A549 (cell line): ENCODE results near the gene ERGIC1. TPM values are rescaled to one million over a fixed set of nuclear protein-coding genes. Genes with fewer than 3 reads are reported as not detected.
A peak's percentile ranks its signal among the peaks of the same experiment; 100 is the strongest.

Source experiments
- BHLHE40 ChIP-seq: IDR thresholded peaks from 2 replicates; pipeline ENCODE4 v1.6.1; 2012; ENCODE audit warnings: low read depth, low read length, inconsistent platforms
- CBX2 ChIP-seq: fragments of 200-600 bp; sonication (generic); IDR thresholded peaks from 2 replicates; pipeline ENCODE4 v1.6.1; 2016; ENCODE audit warnings: low read depth, mild to moderate bottlenecking, borderline replicate concordance
- CHD2 ChIP-seq: fragments of 150-350 bp; IDR thresholded peaks from 2 replicates; pipeline ENCODE4 v1.6.1; 2014; ENCODE audit warnings: low read length; ENCODE audit not compliant: partially characterized antibody
- CHD4 ChIP-seq: fragments of 200-600 bp; sonication (generic); IDR thresholded peaks from 2 replicates; pipeline ENCODE4 v1.6.1; 2016; ENCODE audit warnings: antibody characterized with exemption, mild to moderate bottlenecking, borderline replicate concordance
- EHF ChIP-seq: fragments of 250-450 bp; sonication (Bioruptor Pico); IDR thresholded peaks from 2 replicates; pipeline ENCODE4 v1.5.0; 2020; ENCODE audit warnings: mild to moderate bottlenecking
- FOSB ChIP-seq: fragments of 250-450 bp; sonication (Bioruptor Pico); IDR thresholded peaks from 2 replicates; pipeline ENCODE4 v1.5.0; 2020; ENCODE audit warnings: mild to moderate bottlenecking, moderate library complexity
- FOSL2 ChIP-seq, 2 experiments: fragments of 450-650 bp in 1 of 2; fragments of >200 bp in 1 of 2; sonication (Bioruptor Twin) in 1 of 2; formaldehyde crosslinking; IDR thresholded peaks; 2 replicates each; pipeline versions ENCODE4 v1.5.0 to v1.6.1; 2016 to 2020; ENCODE audit warnings: mild to moderate bottlenecking in 1 of 2, moderate library complexity in 1 of 2
- FOXS1 ChIP-seq: fragments of 250-450 bp; sonication (Bioruptor Pico); IDR thresholded peaks from 2 replicates; pipeline ENCODE4 v1.5.0; 2020; ENCODE audit warnings: mild to moderate bottlenecking, moderate library complexity
- GATA3 ChIP-seq: IDR thresholded peaks from 2 replicates; pipeline ENCODE4 v1.6.1; 2012; ENCODE audit warnings: borderline replicate concordance
- HEYL ChIP-seq: fragments of 250-450 bp; sonication (Bioruptor Pico); IDR thresholded peaks from 2 replicates; pipeline ENCODE4 v1.8.0; 2021; ENCODE audit warnings: mild to moderate bottlenecking, moderate library complexity
- HOXA7 ChIP-seq: fragments of 250-450 bp; sonication (Bioruptor Pico); IDR thresholded peaks from 2 replicates; pipeline ENCODE4 v1.5.0; 2020; ENCODE audit warnings: mild to moderate bottlenecking, moderate library complexity
- HOXB5 ChIP-seq: fragments of 250-450 bp; sonication (Bioruptor Pico); IDR thresholded peaks from 2 replicates; pipeline ENCODE4 v1.5.0; 2020; ENCODE audit warnings: mild to moderate bottlenecking, moderate library complexity
- JUN ChIP-seq, 2 experiments: fragments of >200 bp; sonication (Bioruptor Twin); formaldehyde crosslinking; IDR thresholded peaks; 2 replicates in 1 of 2; 3 replicates in 1 of 2; pipeline ENCODE4 v1.6.1; 2016 to 2017
- JUNB ChIP-seq: fragments of >200 bp; sonication (Bioruptor Twin); formaldehyde crosslinking; IDR thresholded peaks from 2 replicates; pipeline ENCODE4 v1.6.1; 2016
- KDM5A ChIP-seq: fragments of 200-600 bp; sonication (generic); IDR thresholded peaks from 2 replicates; pipeline ENCODE4 v1.6.1; 2016; ENCODE audit warnings: antibody characterized with exemption, mild to moderate bottlenecking
- MAFK ChIP-seq: fragments of 450-650 bp; IDR thresholded peaks from 2 replicates; pipeline ENCODE4 v1.6.1; 2014; ENCODE audit not compliant: partially characterized antibody
- MYC ChIP-seq: IDR thresholded peaks from 2 replicates; pipeline ENCODE4 v1.6.1; 2012; ENCODE audit warnings: mild to moderate bottlenecking, inconsistent platforms, low read length, improper control_type of control experiment, borderline replicate concordance
- NPAS2 ChIP-seq: fragments of 250-450 bp; sonication (Bioruptor Pico); IDR thresholded peaks from 2 replicates; pipeline ENCODE4 v1.8.0; 2022; ENCODE audit warnings: mild to moderate bottlenecking, moderate library complexity, borderline replicate concordance
- POLR2AphosphoS2 ChIP-seq: conservative IDR thresholded peaks from 2 replicates; pipeline ENCODE4 v1.6.1; 2012; ENCODE audit warnings: low read length, improper control_type of control experiment, inconsistent platforms
- RAD21 ChIP-seq, 2 experiments: fragments of >200 bp in 1 of 2; sonication (Bioruptor Twin) in 1 of 2; formaldehyde crosslinking in 1 of 2; IDR thresholded peaks in 1 of 2; conservative IDR thresholded peaks in 1 of 2; 2 replicates in 1 of 2; 3 replicates in 1 of 2; pipeline ENCODE4 v1.6.1; 2012 to 2018; ENCODE audit warnings: inconsistent platforms in 1 of 2
- RARB ChIP-seq: fragments of 250-450 bp; sonication (Bioruptor Pico); IDR thresholded peaks from 2 replicates; pipeline ENCODE4 v1.8.0; 2021; ENCODE audit warnings: mild to moderate bottlenecking, moderate library complexity
- RCOR1 ChIP-seq: fragments of 150-350 bp; IDR thresholded peaks from 2 replicates; pipeline ENCODE4 v1.6.1; 2014; ENCODE audit warnings: antibody characterized with exemption, low read length, low read depth
- RFX5 ChIP-seq: fragments of 450-650 bp; IDR thresholded peaks from 2 replicates; pipeline ENCODE4 v1.7.1; 2014; ENCODE audit warnings: antibody characterized with exemption, mild to moderate bottlenecking, moderate library complexity
- SMC3 ChIP-seq: fragments of >200 bp; sonication (Bioruptor Twin); formaldehyde crosslinking; IDR thresholded peaks from 3 replicates; pipeline ENCODE4 v1.6.1; 2018; ENCODE audit warnings: inconsistent platforms
- SREBF2 ChIP-seq: fragments of 450-650 bp; IDR thresholded peaks from 2 replicates; pipeline ENCODE4 v1.6.1; 2014; ENCODE audit warnings: mild to moderate bottlenecking, moderate library complexity
- TFCP2L1 ChIP-seq: fragments of 250-450 bp; sonication (Bioruptor Pico); IDR thresholded peaks from 2 replicates; pipeline ENCODE4 v1.5.0; 2021; ENCODE audit warnings: mild to moderate bottlenecking
- ZFP36 ChIP-seq: fragments of 450-650 bp; IDR thresholded peaks from 2 replicates; pipeline ENCODE4 v1.6.1; 2014; ENCODE audit warnings: borderline replicate concordance; ENCODE audit not compliant: partially characterized antibody
- ZNF302 ChIP-seq: fragments of 250-450 bp; sonication (Bioruptor Pico); IDR thresholded peaks from 2 replicates; pipeline ENCODE4 v1.9.0; 2021; ENCODE audit warnings: inconsistent platforms, mild to moderate bottlenecking, moderate library complexity
- ZSCAN20 ChIP-seq: fragments of 250-450 bp; sonication (Bioruptor Pico); IDR thresholded peaks from 2 replicates; pipeline ENCODE4 v1.8.0; 2022; ENCODE audit warnings: mild to moderate bottlenecking, moderate library complexity
- polyA plus RNA-seq, 4 experiments: library from polyadenylated mRNA; depleted of rRNA in 3 of 4; stranded (reverse); fragments of >200 nt; fragmentation: RNase III in 1 of 4; extraction: RNeasy Plus Mini Kit Qiagen cat#74134 plus additional on column Dnase treatment in 1 of 4; gene quantifications; 2 replicates in 3 of 4; 3 replicates in 1 of 4; pipeline ENCODE4 v1.2.3, GENCODE V29; 2011 to 2017
- TF ChIP-seq, protein P1 (sequence below): IDR thresholded peaks from 2 replicates; pipeline ENCODE4 v1.6.1; 2012; ENCODE audit warnings: low read depth, borderline replicate concordance
- TF ChIP-seq, protein P2 (sequence below): fragments of 250-450 bp; sonication (Bioruptor Pico); IDR thresholded peaks from 2 replicates; pipeline ENCODE4 v1.5.0; 2020; ENCODE audit warnings: low read depth, mild to moderate bottlenecking, moderate library complexity
- TF ChIP-seq, protein P3 (sequence below): fragments of 200-600 bp; sonication (generic); IDR thresholded peaks from 2 replicates; pipeline ENCODE4 v1.6.1; 2016; ENCODE audit warnings: antibody characterized with exemption, mild to moderate bottlenecking, moderate library complexity
- TF ChIP-seq, protein P4 (sequence below): fragments of >200 bp; sonication (Bioruptor Twin); formaldehyde crosslinking; IDR thresholded peaks from 3 replicates; pipeline ENCODE4 v1.6.1; 2016
- TF ChIP-seq, protein P5 (sequence below): fragments of >200 bp; sonication (Bioruptor Twin); formaldehyde crosslinking; IDR thresholded peaks from 2 replicates; pipeline ENCODE4 v1.6.1; 2016
- TF ChIP-seq, protein P6 (sequence below): IDR thresholded peaks from 2 replicates; pipeline ENCODE4 v1.6.1; 2012

ERGIC1 gene
- polyA plus RNA-seq, 2 of the 4 experiments (the other 2 are of a cell fraction) = 176 to 304 TPM

DNA sequence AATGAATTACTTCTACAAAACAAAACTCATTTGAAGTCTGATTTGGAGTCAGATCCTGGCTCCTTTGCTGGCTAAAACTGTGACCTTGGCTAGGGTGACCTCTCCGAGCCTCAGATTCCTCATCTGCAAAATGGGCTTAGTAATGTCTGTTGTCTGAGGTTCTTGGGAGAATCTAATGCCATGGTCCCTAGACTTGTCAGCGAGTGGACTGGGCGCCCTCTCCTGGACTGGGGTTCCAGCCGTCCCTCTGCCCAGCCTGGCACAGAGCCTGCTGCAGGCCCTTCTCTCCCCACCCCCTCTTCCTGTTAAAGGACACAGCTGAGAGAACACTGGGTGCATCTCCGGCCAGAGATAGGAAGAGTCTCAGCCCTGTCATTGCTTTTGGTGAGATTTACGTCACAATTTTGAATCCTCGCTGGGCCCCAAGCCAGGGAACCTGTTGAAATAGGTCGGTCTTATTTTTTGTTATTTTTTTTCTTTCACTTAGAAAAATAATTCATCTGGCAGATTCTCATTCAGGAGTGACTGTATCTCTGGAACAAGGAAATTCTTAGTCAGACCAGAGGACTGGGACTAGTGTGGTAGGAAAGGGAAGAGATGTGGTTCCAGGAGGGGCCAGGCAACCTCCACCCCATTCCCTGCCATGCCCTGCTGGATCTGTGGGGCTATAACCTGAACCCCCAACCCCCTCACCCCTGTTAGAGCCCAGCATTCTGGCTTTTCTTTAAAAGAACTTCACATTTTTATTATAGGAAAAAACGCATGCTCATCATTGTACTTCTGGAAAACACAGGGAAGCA lies 77.0 kb downstream of the ERGIC1 start (continued):
- TF ChIP-seq, protein P1, sequence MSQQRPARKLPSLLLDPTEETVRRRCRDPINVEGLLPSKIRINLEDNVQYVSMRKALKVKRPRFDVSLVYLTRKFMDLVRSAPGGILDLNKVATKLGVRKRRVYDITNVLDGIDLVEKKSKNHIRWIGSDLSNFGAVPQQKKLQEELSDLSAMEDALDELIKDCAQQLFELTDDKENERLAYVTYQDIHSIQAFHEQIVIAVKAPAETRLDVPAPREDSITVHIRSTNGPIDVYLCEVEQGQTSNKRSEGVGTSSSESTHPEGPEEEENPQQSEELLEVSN = no peak
- TF ChIP-seq HOXA7 (CRISPR knock-in tag) = peak; percentile 99
- no peak for TF ChIP-seq ZFP36
- TF ChIP-seq, protein P2, sequence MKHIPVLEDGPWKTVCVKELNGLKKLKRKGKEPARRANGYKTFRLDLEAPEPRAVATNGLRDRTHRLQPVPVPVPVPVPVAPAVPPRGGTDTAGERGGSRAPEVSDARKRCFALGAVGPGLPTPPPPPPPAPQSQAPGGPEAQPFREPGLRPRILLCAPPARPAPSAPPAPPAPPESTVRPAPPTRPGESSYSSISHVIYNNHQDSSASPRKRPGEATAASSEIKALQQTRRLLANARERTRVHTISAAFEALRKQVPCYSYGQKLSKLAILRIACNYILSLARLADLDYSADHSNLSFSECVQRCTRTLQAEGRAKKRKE (CRISPR knock-in tag) = peak; percentile 100
- TF ChIP-seq FOSB = peak; percentile 98
- TF ChIP-seq HOXB5 = peak; percentile 100
- TF ChIP-seq CHD2 = peak; percentile 44
- TF ChIP-seq FOSL2 (IDR thresholded peaks at IDR 0.05) = peak; percentile 59; the same call in 1 of the 2 replicates
- peak; percentile 77; the same call in 1 of the 2 replicates for TF ChIP-seq FOSL2 (CRISPR knock-in tag; IDR thresholded peaks at IDR 0.05)
- no peak for TF ChIP-seq KDM5A
- peak; percentile 82 to 87 for TF ChIP-seq RAD21 (conservative IDR thresholded peaks at IDR 0.05 in 1 of 2, IDR thresholded peaks at IDR 0.05 in 1 of 2)
- TF ChIP-seq, protein P3, sequence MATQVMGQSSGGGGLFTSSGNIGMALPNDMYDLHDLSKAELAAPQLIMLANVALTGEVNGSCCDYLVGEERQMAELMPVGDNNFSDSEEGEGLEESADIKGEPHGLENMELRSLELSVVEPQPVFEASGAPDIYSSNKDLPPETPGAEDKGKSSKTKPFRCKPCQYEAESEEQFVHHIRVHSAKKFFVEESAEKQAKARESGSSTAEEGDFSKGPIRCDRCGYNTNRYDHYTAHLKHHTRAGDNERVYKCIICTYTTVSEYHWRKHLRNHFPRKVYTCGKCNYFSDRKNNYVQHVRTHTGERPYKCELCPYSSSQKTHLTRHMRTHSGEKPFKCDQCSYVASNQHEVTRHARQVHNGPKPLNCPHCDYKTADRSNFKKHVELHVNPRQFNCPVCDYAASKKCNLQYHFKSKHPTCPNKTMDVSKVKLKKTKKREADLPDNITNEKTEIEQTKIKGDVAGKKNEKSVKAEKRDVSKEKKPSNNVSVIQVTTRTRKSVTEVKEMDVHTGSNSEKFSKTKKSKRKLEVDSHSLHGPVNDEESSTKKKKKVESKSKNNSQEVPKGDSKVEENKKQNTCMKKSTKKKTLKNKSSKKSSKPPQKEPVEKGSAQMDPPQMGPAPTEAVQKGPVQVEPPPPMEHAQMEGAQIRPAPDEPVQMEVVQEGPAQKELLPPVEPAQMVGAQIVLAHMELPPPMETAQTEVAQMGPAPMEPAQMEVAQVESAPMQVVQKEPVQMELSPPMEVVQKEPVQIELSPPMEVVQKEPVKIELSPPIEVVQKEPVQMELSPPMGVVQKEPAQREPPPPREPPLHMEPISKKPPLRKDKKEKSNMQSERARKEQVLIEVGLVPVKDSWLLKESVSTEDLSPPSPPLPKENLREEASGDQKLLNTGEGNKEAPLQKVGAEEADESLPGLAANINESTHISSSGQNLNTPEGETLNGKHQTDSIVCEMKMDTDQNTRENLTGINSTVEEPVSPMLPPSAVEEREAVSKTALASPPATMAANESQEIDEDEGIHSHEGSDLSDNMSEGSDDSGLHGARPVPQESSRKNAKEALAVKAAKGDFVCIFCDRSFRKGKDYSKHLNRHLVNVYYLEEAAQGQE = no peak
- TF ChIP-seq ZSCAN20 = peak; percentile 99
- TF ChIP-seq, protein P4, sequence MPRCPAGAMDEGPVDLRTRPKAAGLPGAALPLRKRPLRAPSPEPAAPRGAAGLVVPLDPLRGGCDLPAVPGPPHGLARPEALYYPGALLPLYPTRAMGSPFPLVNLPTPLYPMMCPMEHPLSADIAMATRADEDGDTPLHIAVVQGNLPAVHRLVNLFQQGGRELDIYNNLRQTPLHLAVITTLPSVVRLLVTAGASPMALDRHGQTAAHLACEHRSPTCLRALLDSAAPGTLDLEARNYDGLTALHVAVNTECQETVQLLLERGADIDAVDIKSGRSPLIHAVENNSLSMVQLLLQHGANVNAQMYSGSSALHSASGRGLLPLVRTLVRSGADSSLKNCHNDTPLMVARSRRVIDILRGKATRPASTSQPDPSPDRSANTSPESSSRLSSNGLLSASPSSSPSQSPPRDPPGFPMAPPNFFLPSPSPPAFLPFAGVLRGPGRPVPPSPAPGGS = peak; percentile 82; the same call in 2 of the 3 replicates
- TF ChIP-seq SREBF2 = no peak
- TF ChIP-seq NPAS2 (CRISPR knock-in tag) = peak; percentile 46; the same call in 1 of the 2 replicates
- TF ChIP-seq RARB (CRISPR knock-in tag) = peak; percentile 94
- TF ChIP-seq RFX5 = no peak
- TF ChIP-seq POLR2AphosphoS2 = no peak
- TF ChIP-seq, protein P5, sequence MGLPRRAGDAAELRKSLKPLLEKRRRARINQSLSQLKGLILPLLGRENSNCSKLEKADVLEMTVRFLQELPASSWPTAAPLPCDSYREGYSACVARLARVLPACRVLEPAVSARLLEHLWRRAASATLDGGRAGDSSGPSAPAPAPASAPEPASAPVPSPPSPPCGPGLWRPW = no peak
- no peak for TF ChIP-seq MYC
- TF ChIP-seq, protein P6, sequence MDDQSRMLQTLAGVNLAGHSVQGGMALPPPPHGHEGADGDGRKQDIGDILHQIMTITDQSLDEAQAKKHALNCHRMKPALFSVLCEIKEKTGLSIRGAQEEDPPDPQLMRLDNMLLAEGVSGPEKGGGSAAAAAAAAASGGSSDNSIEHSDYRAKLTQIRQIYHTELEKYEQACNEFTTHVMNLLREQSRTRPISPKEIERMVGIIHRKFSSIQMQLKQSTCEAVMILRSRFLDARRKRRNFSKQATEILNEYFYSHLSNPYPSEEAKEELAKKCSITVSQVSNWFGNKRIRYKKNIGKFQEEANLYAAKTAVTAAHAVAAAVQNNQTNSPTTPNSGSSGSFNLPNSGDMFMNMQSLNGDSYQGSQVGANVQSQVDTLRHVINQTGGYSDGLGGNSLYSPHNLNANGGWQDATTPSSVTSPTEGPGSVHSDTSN = peak; percentile 75
- peak; percentile 99 for TF ChIP-seq EHF (CRISPR knock-in tag)
- peak; percentile 98 for TF ChIP-seq FOXS1
- TF ChIP-seq HEYL (CRISPR knock-in tag) = peak; percentile 98
- peak; percentile 84 for TF ChIP-seq GATA3
- TF ChIP-seq BHLHE40 = no peak
- no peak; the same call in 1 of the 2 replicates for TF ChIP-seq CHD4
- TF ChIP-seq JUNB = peak; percentile 92
- TF ChIP-seq ZNF302 (CRISPR knock-in tag) = peak; percentile 95
- TF ChIP-seq SMC3 = peak; percentile 93
- TF ChIP-seq JUN (IDR thresholded peaks at IDR 0.05) = peak; percentile 98 to 99
- 0 out of 2 replicates have a peak, but pooled peaks have one; percentile 77 for TF ChIP-seq RCOR1
- TF ChIP-seq TFCP2L1 = peak; percentile 97
- peak; percentile 51 for TF ChIP-seq MAFK
- no peak for TF ChIP-seq CBX2
